SK-N-SH (cell line): ENCODE data around the gene KCNJ18. TPM values are rescaled to one million over a fixed set of nuclear protein-coding genes. Genes with fewer than 3 reads are reported as not detected.
A peak's percentile ranks its signal among the peaks of the same experiment; 100 is the strongest.

Experiments
- CTCF ChIA-PET: fragments of 300-600, 350-600 bp; formaldehyde crosslinking; extraction: SDS; loops from one replicate; lab custom pipeline; 2021; lab: Yijun Ruan, JAX
- POLR2A ChIA-PET: fragments of 350-600 bp; sonication (Branson Sonifier 250); formaldehyde crosslinking; extraction: SDS; loops from one replicate; lab custom pipeline; 2020; ENCODE audit warnings: antibody characterized with exemption, inconsistent platforms; lab: Yijun Ruan, JAX
- DNase-seq: peaks from one replicate; pipeline ENCODE4 v3.0.0; 2012
- H2AFZ ChIP-seq: fragments of 200-600 bp; sonication (generic); 2 replicates; pipeline ENCODE4 v1.8.1; 2016; ENCODE audit warnings: antibody characterized with exemption, mild to moderate bottlenecking, low read depth
- H3F3A ChIP-seq: fragments of 200-600 bp; sonication (generic); replicated peaks from 2 replicates; pipeline ENCODE3; 2016; ENCODE audit warnings: antibody characterized with exemption, mild to moderate bottlenecking; ENCODE audit not compliant: insufficient read depth
- H3K27ac ChIP-seq, 2 experiments: fragments of 200-500 bp in 1 of 2; fragments of 200-600 bp in 1 of 2; sonication (Bioruptor generic) in 1 of 2; sonication (generic), shearing (Covaris generic) in 1 of 2; 2 replicates each; pipeline versions ENCODE4 v1.5.1 to v1.6.1; 2014 to 2016; ENCODE audit warnings: low read depth in 2 of 2, inconsistent platforms in 1 of 2, low read length in 1 of 2, mild to moderate bottlenecking in 1 of 2, mixed read lengths in 1 of 2
- H3K27me3 ChIP-seq: fragments of 200-600 bp; sonication (generic), shearing (Covaris generic); 2 replicates; pipeline ENCODE4 v1.6.1; 2016; ENCODE audit warnings: mixed run types; ENCODE audit not compliant: insufficient read depth
- H3K36me3 ChIP-seq, 2 experiments: fragments of 200-500 bp in 1 of 2; fragments of 200-600 bp in 1 of 2; sonication (Bioruptor generic) in 1 of 2; sonication (generic) in 1 of 2; replicated peaks in 1 of 2; 2 replicates each; pipeline versions ENCODE3 to v1.5.1; 2014 to 2016; ENCODE audit warnings: low read length in 1 of 2, mild to moderate bottlenecking in 1 of 2; ENCODE audit not compliant: insufficient read depth in 2 of 2, control insufficient read depth in 1 of 2
- H3K4me1 ChIP-seq, 2 experiments: fragments of 200-500 bp in 1 of 2; fragments of 200-600 bp in 1 of 2; sonication (Bioruptor generic) in 1 of 2; sonication (generic), shearing (Covaris generic) in 1 of 2; 2 replicates each; pipeline versions ENCODE4 v1.5.1 to v1.6.1; 2014 to 2016; ENCODE audit warnings: low read depth in 1 of 2, low read length in 1 of 2, mixed run types in 1 of 2; ENCODE audit not compliant: insufficient read depth in 2 of 2, control insufficient read depth in 1 of 2
- H3K4me2 ChIP-seq: fragments of 200-600 bp; sonication (generic), shearing (Covaris generic); 2 replicates; pipeline ENCODE4 v1.6.1; 2017; ENCODE audit warnings: mixed run types
- H3K4me3 ChIP-seq, 2 experiments: fragments of 200-500 bp in 1 of 2; fragments of 200-600 bp in 1 of 2; sonication (Bioruptor generic) in 1 of 2; sonication (generic), shearing (Covaris generic) in 1 of 2; 2 replicates each; pipeline versions ENCODE4 v1.5.1 to v1.8.1; 2014 to 2016; ENCODE audit warnings: low read depth in 2 of 2, inconsistent platforms in 1 of 2, low read length in 1 of 2, mild to moderate bottlenecking in 1 of 2, mixed read lengths in 1 of 2, moderate library complexity in 1 of 2
- H3K79me2 ChIP-seq: fragments of 200-600 bp; sonication (generic); 2 replicates; pipeline ENCODE4 v1.8.1; 2017; ENCODE audit warnings: mild to moderate bottlenecking; ENCODE audit not compliant: insufficient read depth
- H3K9ac ChIP-seq: fragments of 200-600 bp; sonication (generic); 2 replicates; pipeline ENCODE4 v1.6.1; 2017; ENCODE audit warnings: mixed run types
- H3K9me2 ChIP-seq: fragments of 200-600 bp; sonication (generic); 2 replicates; pipeline ENCODE4 v1.6.1; 2017; ENCODE audit warnings: mixed run types
- H3K9me3 ChIP-seq: fragments of 200-600 bp; sonication (generic); 2 replicates; pipeline ENCODE4 v1.6.1; 2017; ENCODE audit warnings: mixed run types, mild to moderate bottlenecking, moderate library complexity
- H4K20me1 ChIP-seq: fragments of 200-600 bp; sonication (generic); 2 replicates; pipeline ENCODE4 v1.6.1; 2017; ENCODE audit warnings: mild to moderate bottlenecking, mixed run types; ENCODE audit not compliant: insufficient read depth
- CHD2 ChIP-seq: fragments of 150-350 bp; IDR thresholded peaks from 2 replicates; pipeline ENCODE4 v1.6.1; 2018; ENCODE audit warnings: low read length; ENCODE audit not compliant: partially characterized antibody
- ELF1 ChIP-seq: IDR thresholded peaks from 2 replicates; pipeline ENCODE4 v1.4.0; 2012
- EP300 ChIP-seq, 2 experiments: IDR thresholded peaks; 2 replicates each; pipeline versions ENCODE4 v1.4.0 to v1.6.1; 2012; ENCODE audit warnings: borderline replicate concordance in 1 of 2, low read depth in 1 of 2, low read length in 1 of 2
- EZH2phosphoT487 ChIP-seq: fragments of 200-600 bp; sonication (generic); IDR thresholded peaks from 2 replicates; pipeline ENCODE4 v1.6.1; 2017; ENCODE audit warnings: low read depth, mixed run types, mild to moderate bottlenecking, antibody characterized with exemption, moderate library complexity, borderline replicate concordance
- FOXJ3 ChIP-seq: sonication (generic); formaldehyde crosslinking; IDR thresholded peaks from 2 replicates; pipeline ENCODE4 v1.5.1; 2020; ENCODE audit warnings: mild to moderate bottlenecking, missing genetic modification reagents
- GABPA ChIP-seq: IDR thresholded peaks from 2 replicates; pipeline ENCODE4 v1.4.0; 2012; ENCODE audit warnings: low read depth, mild to moderate bottlenecking
- IRF3 ChIP-seq: fragments of 150-350 bp; IDR thresholded peaks from 2 replicates; pipeline ENCODE4 v1.6.1; 2016; ENCODE audit warnings: mild to moderate bottlenecking, low read depth, low read length
- JUND ChIP-seq: IDR thresholded peaks from 2 replicates; pipeline ENCODE4 v1.4.0; 2012
- MEF2A ChIP-seq: IDR thresholded peaks from 2 replicates; pipeline ENCODE4 v1.4.0; 2012; ENCODE audit warnings: low read depth, borderline replicate concordance
- MXI1 ChIP-seq: IDR thresholded peaks from 2 replicates; pipeline ENCODE4 v1.6.1; 2012; ENCODE audit warnings: mild to moderate bottlenecking, low read depth, low read length, improper control_type of control experiment
- NRF1 ChIP-seq: IDR thresholded peaks from 2 replicates; pipeline ENCODE4 v1.6.1; 2012; ENCODE audit warnings: low read depth, mild to moderate bottlenecking, low read length
- POLR2AphosphoS5 ChIP-seq: IDR thresholded peaks from 2 replicates; pipeline ENCODE4 v1.6.1; 2012; ENCODE audit warnings: low read depth, low read length
- RAD21 ChIP-seq: IDR thresholded peaks from 2 replicates; pipeline ENCODE4 v1.6.1; 2012; ENCODE audit warnings: mild to moderate bottlenecking, low read length
- RFX5 ChIP-seq: IDR thresholded peaks from 2 replicates; pipeline ENCODE4 v1.6.1; 2012; ENCODE audit warnings: mild to moderate bottlenecking, improper control_type of control experiment, low read length
- RXRA ChIP-seq: IDR thresholded peaks from 2 replicates; pipeline ENCODE4 v1.4.0; 2012; ENCODE audit warnings: low read depth, mild to moderate bottlenecking, borderline replicate concordance
- SIN3A ChIP-seq: IDR thresholded peaks from 2 replicates; pipeline ENCODE4 v1.6.1; 2012; ENCODE audit warnings: low read depth, mild to moderate bottlenecking, low read length, moderate library complexity, borderline replicate concordance
- SMC3 ChIP-seq: IDR thresholded peaks from 2 replicates; pipeline ENCODE4 v1.6.1; 2012; ENCODE audit warnings: low read depth, low read length, improper control_type of control experiment
- TCF12 ChIP-seq: IDR thresholded peaks from 2 replicates; pipeline ENCODE4 v1.4.0; 2012
- WGBS: methylation state at CpG from one replicate; pipeline ENCODE4 v1.1.6; 2017; ENCODE audit warnings: low lambda C conversion rate; 5-methylcytosine and 5-hydroxymethylcytosine counted together
- polyA plus RNA-seq, 3 experiments: library from polyadenylated mRNA; depleted of rRNA; stranded (reverse); fragments of >200 nt; gene quantifications; 2 replicates each; pipeline ENCODE4 v1.2.3, GENCODE V29; 2012
- TF ChIP-seq, protein P1 (sequence below): fragments of 200-600 bp; sonication (generic); IDR thresholded peaks from 2 replicates; pipeline ENCODE4 v1.6.1; 2017; ENCODE audit warnings: antibody characterized with exemption, mild to moderate bottlenecking, moderate library complexity

KCNJ18 gene
- polyA plus RNA-seq, 1 of the 3 experiments (the other 2 are of a cell fraction): not detected

DNA sequence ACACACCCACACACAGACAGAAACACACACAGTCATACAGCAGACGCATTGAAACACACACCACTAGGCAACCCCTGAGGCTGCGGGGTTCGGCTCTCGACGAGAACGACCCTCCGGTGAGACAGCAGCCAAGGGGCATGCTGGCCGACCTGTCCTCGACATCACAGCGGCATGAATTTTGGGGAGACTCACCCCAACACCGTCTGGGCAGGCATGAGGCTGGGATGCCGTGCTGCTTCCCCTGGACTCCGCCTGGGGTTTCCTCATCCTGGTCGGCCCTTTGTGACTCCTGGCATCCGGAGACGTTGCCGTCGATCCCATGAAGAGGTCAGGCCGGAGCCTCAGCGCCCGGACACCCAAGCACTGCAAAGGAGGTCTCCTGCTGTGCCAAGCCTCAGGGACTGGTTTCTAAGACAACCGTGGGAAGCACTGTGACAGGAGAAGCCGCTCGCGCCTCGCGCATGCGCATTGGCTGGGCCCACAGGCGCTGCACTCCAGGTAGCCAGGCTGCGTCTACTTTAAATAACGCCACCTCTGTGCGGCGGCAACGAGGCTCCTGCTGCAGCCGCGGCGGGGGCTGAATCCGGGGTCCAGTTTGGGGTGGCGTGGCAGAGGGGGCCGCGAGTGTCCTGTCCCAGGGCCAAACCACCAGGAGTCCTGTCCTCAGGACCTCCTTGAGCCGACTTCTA is 13.8 kb upstream of the KCNJ18 start:
- Histone ChIP-seq H3K79me2 (no peaks in the 10 kb centered on the region), H4K20me1 (no peaks in the 10 kb centered on the region), H3K36me3 (no peaks in the 10 kb centered on the region), H3K4me3 (peak overlapping the region in 1 of 2 experiments; percentile 39; a peak in 1 of 4 replicates), H3K4me1 (no peaks in the 10 kb centered on the region), H3K9me2 (no peaks in the 10 kb centered on the region), H3K9ac (no peak overlapping the region), H3F3A (no peaks in the 10 kb centered on the region), H2AFZ (0 out of 2 replicates have a peak overlapping the region, but pooled peaks have one; percentile 29), H3K27ac (no peak overlapping the region), H3K27me3 (peaks cover 68% of the 10 kb centered on the region), H3K9me3 (no peaks in the 10 kb centered on the region), H3K4me2 (peak overlapping the region; percentile 77)
- TF ChIP-seq RFX5: no peak
- TF ChIP-seq GABPA: no peak
- TF ChIP-seq SIN3A: no peak
- TF ChIP-seq NRF1: peak; percentile 69
- 14% methylated on average over 11 of the region's 42 CpGs for WGBS
- peak; percentile 67 for DNase-seq
- CTCF ChIA-PET: no interaction called here
- POLR2A ChIA-PET: no interaction called here

DNA sequence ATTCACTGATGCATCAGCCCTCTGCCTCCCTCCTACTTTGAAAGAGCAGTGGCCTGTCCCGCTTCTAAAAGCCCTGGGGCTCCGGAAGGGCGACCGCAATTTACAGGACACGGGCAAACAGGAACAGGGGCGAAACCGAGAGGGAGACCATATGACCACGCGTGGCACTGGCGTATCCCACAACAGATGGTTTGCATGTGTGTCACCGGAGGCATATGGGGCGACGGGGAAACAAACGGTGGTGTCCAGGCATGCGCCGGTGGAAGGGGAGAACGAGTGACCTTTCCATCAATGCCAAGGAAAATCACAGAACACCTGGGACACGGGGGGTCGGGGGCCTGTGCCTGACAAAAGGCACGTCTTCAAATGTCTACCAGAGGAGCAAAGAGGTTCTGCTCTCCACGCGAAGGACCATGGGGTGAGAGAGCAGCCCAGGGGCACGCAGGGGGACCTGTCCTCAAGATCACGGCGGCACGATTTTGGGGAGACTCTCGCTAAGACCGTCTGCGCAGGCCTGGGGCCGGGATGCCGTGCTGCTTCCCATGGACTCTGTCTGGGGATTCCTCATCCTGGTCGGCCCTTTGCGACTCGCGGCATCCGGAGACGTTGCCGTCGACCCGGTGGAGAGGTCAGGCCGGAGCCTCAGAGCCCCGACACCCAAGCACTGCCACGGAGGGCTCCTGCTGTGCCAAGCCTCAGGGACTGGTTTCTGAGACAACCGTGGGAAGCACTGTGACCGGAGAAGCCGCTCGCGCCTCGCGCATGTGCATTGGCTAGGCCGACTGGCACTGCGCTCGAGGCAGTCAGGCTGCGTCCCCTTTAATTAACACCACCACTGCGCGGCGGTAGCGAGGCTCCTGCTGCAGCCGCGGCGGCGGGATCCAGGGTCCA is 12.8 kb upstream of the KCNJ18 start:
- no peaks in the 10 kb centered on the region for H3K9me3 ChIP-seq
- WGBS: 23% methylated on average over 45 of the region's 62 CpGs
- POLR2A ChIA-PET: no interaction called here

More for the DNA sequence above, 12.8 kb upstream of the KCNJ18 start:
- Histone ChIP-seq H3K27ac (no peak overlapping the region), H3K4me2 (no peak overlapping the region), H2AFZ (no peak overlapping the region), H3K4me3 (no peak overlapping the region), H3K9ac (no peak overlapping the region), H3K4me1 (no peaks in the 10 kb centered on the region), H3K36me3 (no peaks in the 10 kb centered on the region), H4K20me1 (no peaks in the 10 kb centered on the region), H3K27me3 (peaks cover 59% of the 10 kb centered on the region), H3K9me2 (no peaks in the 10 kb centered on the region), H3K79me2 (no peaks in the 10 kb centered on the region), H3F3A (no peaks in the 10 kb centered on the region)
- CTCF ChIA-PET: no interaction called here
- DNase-seq: no peak
- no peak for TF ChIP-seq RAD21
- TF ChIP-seq EP300 (IDR thresholded peaks at IDR 0.05; ENCODE audit: borderline replicate concordance in 1 of 2, low read depth in 1 of 2, low read length in 1 of 2): no peak
- TF ChIP-seq FOXJ3 (CRISPR knock-in tag): no peak
- TF ChIP-seq ELF1: no peak
- no peak for TF ChIP-seq TCF12
- TF ChIP-seq GABPA: no peak
- no peak for TF ChIP-seq JUND
- no peak for TF ChIP-seq SMC3
- TF ChIP-seq EZH2phosphoT487: no peak
- no peak for TF ChIP-seq CHD2
- no peak for TF ChIP-seq NRF1
- TF ChIP-seq RXRA: no peak
- no peak for TF ChIP-seq IRF3
- no peak for TF ChIP-seq POLR2AphosphoS5
- TF ChIP-seq MXI1: no peak
- TF ChIP-seq, protein P1, sequence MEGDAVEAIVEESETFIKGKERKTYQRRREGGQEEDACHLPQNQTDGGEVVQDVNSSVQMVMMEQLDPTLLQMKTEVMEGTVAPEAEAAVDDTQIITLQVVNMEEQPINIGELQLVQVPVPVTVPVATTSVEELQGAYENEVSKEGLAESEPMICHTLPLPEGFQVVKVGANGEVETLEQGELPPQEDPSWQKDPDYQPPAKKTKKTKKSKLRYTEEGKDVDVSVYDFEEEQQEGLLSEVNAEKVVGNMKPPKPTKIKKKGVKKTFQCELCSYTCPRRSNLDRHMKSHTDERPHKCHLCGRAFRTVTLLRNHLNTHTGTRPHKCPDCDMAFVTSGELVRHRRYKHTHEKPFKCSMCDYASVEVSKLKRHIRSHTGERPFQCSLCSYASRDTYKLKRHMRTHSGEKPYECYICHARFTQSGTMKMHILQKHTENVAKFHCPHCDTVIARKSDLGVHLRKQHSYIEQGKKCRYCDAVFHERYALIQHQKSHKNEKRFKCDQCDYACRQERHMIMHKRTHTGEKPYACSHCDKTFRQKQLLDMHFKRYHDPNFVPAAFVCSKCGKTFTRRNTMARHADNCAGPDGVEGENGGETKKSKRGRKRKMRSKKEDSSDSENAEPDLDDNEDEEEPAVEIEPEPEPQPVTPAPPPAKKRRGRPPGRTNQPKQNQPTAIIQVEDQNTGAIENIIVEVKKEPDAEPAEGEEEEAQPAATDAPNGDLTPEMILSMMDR: no peak
- TF ChIP-seq SIN3A: no peak
- TF ChIP-seq MEF2A: no peak
